Epithelial cell of esophagus (primary cell): ENCODE measurements around the gene PEA15.

Source experiments
- DNase-seq: peaks from one replicate; pipeline ENCODE4 v3.0.0; 2010; ENCODE audit warnings: low read depth
- H3K4me3 ChIP-seq: 2 replicates; pipeline ENCODE4 v1.5.1; 2011; ENCODE audit warnings: mild to moderate bottlenecking, low read length, control low read depth
- CTCF ChIP-seq: IDR thresholded peaks from 2 replicates; pipeline ENCODE4 v1.5.1; 2011; ENCODE audit warnings: low read depth, mild to moderate bottlenecking, low read length, control low read depth, inconsistent platforms; ENCODE audit not compliant: insufficient read depth; ENCODE audit errors: missing control alignments

The PEA15 gene

GRCh38 chr1:160189649-160190625 lies 15.2 kb upstream of the PEA15 start, which contains the start of gene CASQ1:
Gene CASQ1 (plus strand): TSS chr1:160190575. CDS start chr1:160190752, 177 bp downstream.
- DNase-seq = peak; percentile 32
- TF ChIP-seq CTCF = no peak
- no peak within 1 kb of the TSS for H3K4me3 ChIP-seq

- H3K4me3 ChIP-seq = no peak overlapping the region
- TF ChIP-seq CTCF = no peak
- DNase-seq = no peak
Measured at GRCh38 chr1:160191756-160192155, 13.4 kb upstream of the PEA15 start.

GRCh38 chr1:160192234-160192633 lies 12.9 kb upstream of the PEA15 start:
- no peak for DNase-seq
- no peak overlapping the region for H3K4me3 ChIP-seq
- TF ChIP-seq CTCF = no peak

- peak; percentile 80 for DNase-seq
- no peak overlapping the region for H3K4me3 ChIP-seq
- TF ChIP-seq CTCF = peak; percentile 97
Measured at GRCh38 chr1:160193091-160193819, 11.9 kb upstream of the PEA15 start.

- DNase-seq = no peak
- TF ChIP-seq CTCF = no peak
- no peak overlapping the region for H3K4me3 ChIP-seq
Measured at GRCh38 chr1:160193832-160194736, 11.1 kb upstream of the PEA15 start.

- no peak for DNase-seq
- H3K4me3 ChIP-seq = no peak overlapping the region
- TF ChIP-seq CTCF = no peak
Measured at GRCh38 chr1:160194737-160195059, 10.5 kb upstream of the PEA15 start.
